ENCODE measurements around the gene EML6. TPM values are rescaled to one million over a fixed set of nuclear protein-coding genes. Genes with fewer than 3 reads are reported as not detected.

Gene EML6
- total and polyA plus RNA-seq, 7 donors: 0.38 to 9.3 (median 2.5) TPM

DNA sequence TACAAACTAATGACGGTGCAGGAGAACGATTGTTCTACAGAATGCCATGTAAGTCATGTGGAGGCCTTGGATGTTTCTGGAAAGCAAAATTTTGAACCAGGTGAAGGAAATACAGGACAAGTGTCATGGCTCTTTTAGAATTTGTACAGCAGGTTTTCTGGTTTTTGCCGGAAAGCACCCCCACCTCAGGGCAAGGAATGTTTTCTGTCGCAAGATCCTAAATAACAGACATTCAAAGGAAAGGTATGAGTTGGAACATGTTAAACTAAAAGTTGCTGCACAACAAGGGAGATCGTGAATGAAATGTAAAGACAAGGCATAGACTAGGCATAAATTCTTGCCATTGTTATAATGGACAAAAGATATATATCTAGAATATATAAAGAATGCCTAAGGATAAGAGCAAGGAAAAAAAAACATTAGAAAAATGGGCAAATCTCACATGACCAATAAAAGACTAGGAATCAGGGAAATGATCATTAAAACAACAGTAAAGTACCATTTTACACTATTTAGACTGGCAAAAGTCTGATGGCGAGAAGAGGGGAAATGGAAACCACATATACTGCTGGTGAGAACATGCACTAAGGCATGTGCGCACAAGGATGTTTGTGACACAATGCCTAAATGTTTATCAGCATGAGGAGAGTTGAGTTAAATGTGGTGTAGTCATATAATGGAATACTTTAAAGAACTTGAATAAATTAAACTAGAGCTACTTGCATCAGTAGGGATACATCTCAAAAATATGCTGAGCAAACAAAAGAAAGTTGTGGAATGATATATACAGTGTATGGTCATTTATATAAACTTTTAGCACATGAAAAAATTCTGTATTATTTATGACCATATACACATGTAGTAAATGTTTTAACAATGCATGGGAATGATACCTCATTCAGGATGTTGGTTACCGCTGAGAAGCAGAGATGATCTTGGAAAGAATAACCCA, 127.0 kb downstream of the EML6 start:
- intact Hi-C loops (cut with DNase I): no loop called here
- no peak overlapping the region for H3K4me3 ChIP-seq
- 95 to 97% (median 95%) methylated on average over 8 of the region's 8 CpGs for WGBS, 3 donors
- H3K9me3 ChIP-seq: no peaks in the 10 kb centered on the region
- no peaks in the 10 kb centered on the region for H3K4me1 ChIP-seq
- H3K27ac ChIP-seq: no peak overlapping the region
- DNase-seq: no peak
- H3K27me3 ChIP-seq (ENCODE audit: insufficient read depth in 3 of 3, low read length in 2 of 3): no peaks in the 10 kb centered on the region
- no peak for ATAC-seq
- H3K36me3 ChIP-seq (ENCODE audit: insufficient read depth in 1 of 2, low read depth in 1 of 2): no peaks in the 10 kb centered on the region
- TF ChIP-seq, protein P1, sequence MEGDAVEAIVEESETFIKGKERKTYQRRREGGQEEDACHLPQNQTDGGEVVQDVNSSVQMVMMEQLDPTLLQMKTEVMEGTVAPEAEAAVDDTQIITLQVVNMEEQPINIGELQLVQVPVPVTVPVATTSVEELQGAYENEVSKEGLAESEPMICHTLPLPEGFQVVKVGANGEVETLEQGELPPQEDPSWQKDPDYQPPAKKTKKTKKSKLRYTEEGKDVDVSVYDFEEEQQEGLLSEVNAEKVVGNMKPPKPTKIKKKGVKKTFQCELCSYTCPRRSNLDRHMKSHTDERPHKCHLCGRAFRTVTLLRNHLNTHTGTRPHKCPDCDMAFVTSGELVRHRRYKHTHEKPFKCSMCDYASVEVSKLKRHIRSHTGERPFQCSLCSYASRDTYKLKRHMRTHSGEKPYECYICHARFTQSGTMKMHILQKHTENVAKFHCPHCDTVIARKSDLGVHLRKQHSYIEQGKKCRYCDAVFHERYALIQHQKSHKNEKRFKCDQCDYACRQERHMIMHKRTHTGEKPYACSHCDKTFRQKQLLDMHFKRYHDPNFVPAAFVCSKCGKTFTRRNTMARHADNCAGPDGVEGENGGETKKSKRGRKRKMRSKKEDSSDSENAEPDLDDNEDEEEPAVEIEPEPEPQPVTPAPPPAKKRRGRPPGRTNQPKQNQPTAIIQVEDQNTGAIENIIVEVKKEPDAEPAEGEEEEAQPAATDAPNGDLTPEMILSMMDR (IDR thresholded peaks at IDR 0.05): no peak

DNA sequence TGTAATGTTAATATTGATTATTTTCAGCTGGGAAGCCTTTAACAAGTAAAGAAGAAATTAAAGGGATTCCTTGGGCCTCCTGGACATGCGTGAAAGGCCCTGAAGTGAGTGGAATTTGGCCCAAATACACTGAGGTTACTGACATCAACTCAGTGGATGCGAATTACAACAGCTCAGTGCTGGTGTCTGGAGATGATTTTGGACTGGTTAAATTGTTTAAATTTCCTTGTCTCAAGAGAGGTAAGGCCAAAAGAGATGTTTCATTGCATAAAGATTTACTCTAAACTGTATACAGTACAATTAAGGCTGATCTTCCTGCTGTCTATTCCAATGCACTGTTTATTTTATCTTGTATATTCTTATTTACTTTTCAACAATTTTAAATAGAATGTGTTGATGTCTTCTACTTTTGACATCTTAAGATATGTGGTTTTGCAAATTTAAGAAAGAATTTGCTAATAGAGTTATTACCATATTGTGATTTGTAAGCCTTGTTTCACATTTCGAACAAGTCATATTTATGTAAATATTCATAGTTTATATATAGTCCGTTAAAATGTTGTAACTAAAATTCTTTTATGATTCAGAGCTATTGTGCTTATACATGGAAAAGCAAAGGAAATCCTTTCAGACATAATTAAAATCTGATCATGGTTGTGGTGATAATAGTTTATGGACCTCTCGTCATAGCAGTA, 130.3 kb downstream of the EML6 start:
- H3K4me1 ChIP-seq: no peaks in the 10 kb centered on the region
- intact Hi-C loops (cut with DNase I): no loop called here
- DNase-seq (no peak), ATAC-seq (no peak)
- H3K36me3 ChIP-seq (ENCODE audit: insufficient read depth in 1 of 2, low read depth in 1 of 2): no peaks in the 10 kb centered on the region
- H3K9me3 ChIP-seq: no peaks in the 10 kb centered on the region
- H3K4me3 ChIP-seq: no peak overlapping the region
- WGBS, 3 donors: 95 to 96% (median 95%) methylated on average over 5 of the region's 5 CpGs
- TF ChIP-seq, protein P1 (IDR thresholded peaks at IDR 0.05): no peak
- no peak overlapping the region for H3K27ac ChIP-seq
- no peaks in the 10 kb centered on the region for H3K27me3 ChIP-seq (ENCODE audit: insufficient read depth in 3 of 3, low read length in 2 of 3)

DNA sequence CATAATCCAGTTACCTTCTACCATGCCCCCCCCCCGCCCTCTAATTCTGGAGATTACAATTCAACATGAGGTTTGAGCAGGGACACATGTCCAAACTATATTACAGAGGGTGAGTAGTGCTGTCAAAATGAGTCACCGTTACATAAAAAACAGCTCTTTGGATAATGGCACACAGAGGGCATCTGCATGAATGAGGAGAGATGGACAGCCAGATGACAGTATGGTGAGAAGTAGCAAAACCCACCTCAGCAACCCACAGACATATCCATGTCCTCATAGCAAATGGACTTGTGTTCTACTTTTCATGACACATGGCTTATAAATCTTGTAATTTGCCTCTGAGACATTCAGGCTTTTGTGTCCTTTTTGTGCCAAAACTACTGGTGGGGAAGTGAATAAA, 132.0 kb downstream of the EML6 start:
- no peak for DNase-seq
- Histone ChIP-seq H3K4me1 (no peaks in the 10 kb centered on the region), H3K4me3 (no peak overlapping the region), H3K27me3 (ENCODE audit: insufficient read depth in 3 of 3, low read length in 2 of 3) (no peaks in the 10 kb centered on the region), H3K27ac (no peak overlapping the region), H3K9me3 (no peaks in the 10 kb centered on the region), H3K36me3 (ENCODE audit: insufficient read depth in 1 of 2, low read depth in 1 of 2) (no peaks in the 10 kb centered on the region)
- no peak for ATAC-seq
- intact Hi-C loops (cut with DNase I): no loop called here
- 87 to 93% (median 92%) methylated on average over 2 of the region's 2 CpGs for WGBS, 3 donors
- TF ChIP-seq, protein P1 (IDR thresholded peaks at IDR 0.05): no peak

DNA sequence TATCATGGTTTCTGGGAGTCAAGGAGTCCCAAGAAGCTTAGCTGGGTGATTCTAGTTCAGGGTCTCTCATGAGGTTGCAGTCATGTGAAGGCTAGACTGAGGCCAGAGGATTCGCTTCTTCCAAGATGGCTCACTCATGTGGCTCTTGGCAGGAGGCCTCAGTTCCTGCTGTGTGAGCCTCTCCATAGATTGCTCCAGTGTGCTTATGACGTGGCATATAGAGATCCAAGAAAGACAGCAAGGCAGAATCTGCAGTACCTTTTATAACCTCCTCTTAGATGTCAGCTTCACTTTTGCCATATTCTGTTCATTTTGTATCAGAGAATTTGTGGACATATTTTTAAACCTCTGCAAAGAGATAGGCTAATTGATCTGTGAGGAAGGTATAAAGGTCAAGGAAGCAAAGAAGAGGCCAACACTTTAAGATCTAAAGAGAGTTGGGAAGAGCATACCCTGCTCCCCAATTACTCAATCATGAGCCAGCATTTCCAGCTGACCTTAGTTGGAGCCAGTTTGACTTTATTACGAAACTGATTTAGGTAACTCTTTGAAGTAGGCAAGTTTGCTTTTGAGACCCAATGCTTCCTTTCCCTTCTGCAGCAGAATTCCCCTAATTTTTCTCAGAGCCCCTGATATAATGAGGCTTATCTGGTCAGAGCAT, 134.7 kb downstream of the EML6 start:
- 70 to 87% (median 78%) methylated on average over 3 of the region's 3 CpGs for WGBS, 3 donors
- intact Hi-C loops (cut with DNase I): no loop called here
- Histone ChIP-seq H3K36me3 (ENCODE audit: insufficient read depth in 1 of 2, low read depth in 1 of 2) (no peaks in the 10 kb centered on the region), H3K27me3 (ENCODE audit: insufficient read depth in 3 of 3, low read length in 2 of 3) (no peaks in the 10 kb centered on the region), H3K9me3 (no peaks in the 10 kb centered on the region), H3K27ac (no peak overlapping the region), H3K4me3 (no peak overlapping the region), H3K4me1 (no peaks in the 10 kb centered on the region)
- DNase-seq: no peak
- TF ChIP-seq, protein P1 (IDR thresholded peaks at IDR 0.05): no peak
- ATAC-seq: peak in 1 of 4 donors; percentile 24

Data from psoas muscle (tissue), 8 donors.